CD14-positive monocyte (primary cell): ENCODE data around the gene KDM5C. TPM values are rescaled to one million over a fixed set of nuclear protein-coding genes. Genes with fewer than 3 reads are reported as not detected.

Source experiments
- DNase-seq, 3 donors: peaks; one replicate each; pipeline ENCODE4 v3.0.0-alpha.2; 2011 to 2022
- H2AFZ ChIP-seq: 2 replicates; pipeline ENCODE4 v1.6.0; 2012; ENCODE audit warnings: mild to moderate bottlenecking, low read depth, low read length, inconsistent platforms; ENCODE audit not compliant: insufficient read depth, poor library complexity, severe bottlenecking
- H3K27ac ChIP-seq, 2 donors: 1 replicate in 1 of 2; 2 replicates in 1 of 2; pipeline ENCODE4 v1.5.1; 2012 to 2013; ENCODE audit warnings: low read length in 2 of 2, control low read depth in 1 of 2, inconsistent platforms in 1 of 2, low read depth in 1 of 2, mild to moderate bottlenecking in 1 of 2
- H3K27me3 ChIP-seq, 2 donors: one replicate each; pipeline versions ENCODE4 v1.6.0 to v1.6.1; 2011 to 2013; ENCODE audit warnings: low read length in 2 of 2; ENCODE audit not compliant: control insufficient read depth in 2 of 2, insufficient read depth in 2 of 2
- H3K36me3 ChIP-seq, 2 donors: replicated peaks in 1 of 2; 1 replicate in 1 of 2; 2 replicates in 1 of 2; pipeline versions ENCODE4 v1.5.1 to v1.6.1; 2012 to 2013; ENCODE audit warnings: low read length in 2 of 2, control low read depth in 1 of 2, inconsistent platforms in 1 of 2, mild to moderate bottlenecking in 1 of 2; ENCODE audit not compliant: insufficient read depth in 2 of 2, control insufficient read depth in 1 of 2
- H3K4me1 ChIP-seq, 2 donors: 1 replicate in 1 of 2; 2 replicates in 1 of 2; pipeline versions ENCODE4 v1.5.1 to v1.6.1; 2012 to 2013; ENCODE audit warnings: low read length in 2 of 2, control low read depth in 1 of 2, inconsistent platforms in 1 of 2, mild to moderate bottlenecking in 1 of 2, moderate library complexity in 1 of 2; ENCODE audit not compliant: insufficient read depth in 2 of 2, control insufficient read depth in 1 of 2
- H3K4me2 ChIP-seq: replicated peaks from 2 replicates; pipeline ENCODE3; 2012; ENCODE audit warnings: low read length, moderate library complexity, mild to moderate bottlenecking; ENCODE audit not compliant: poor library complexity, severe bottlenecking; ENCODE audit errors: extremely low read depth
- H3K4me3 ChIP-seq, 3 experiments: fragments of 200-600 bp in 1 of 3; sonication (generic) in 1 of 3; replicated peaks in 1 of 3; 1 replicate in 2 of 3; 2 replicates in 1 of 3; pipeline ENCODE4 v1.5.1; 2011 to 2013; ENCODE audit warnings: low read length in 3 of 3, mild to moderate bottlenecking in 3 of 3, control low read depth in 2 of 3, low read depth in 2 of 3, inconsistent platforms in 1 of 3, moderate library complexity in 1 of 3
- H3K79me2 ChIP-seq: 2 replicates; pipeline ENCODE4 v1.6.0; 2012; ENCODE audit warnings: mild to moderate bottlenecking, control low read depth, inconsistent platforms, low read length, moderate library complexity; ENCODE audit not compliant: insufficient read depth
- H3K9ac ChIP-seq: 2 replicates; pipeline ENCODE4 v1.6.0; 2017; ENCODE audit warnings: low read length, mild to moderate bottlenecking; ENCODE audit not compliant: insufficient read depth, poor library complexity, severe bottlenecking
- H3K9me3 ChIP-seq, 2 donors: replicated peaks in 1 of 2; 1 replicate in 1 of 2; 2 replicates in 1 of 2; pipeline versions ENCODE4 v1.5.1 to v1.6.1; 2012 to 2013; ENCODE audit warnings: low read length in 2 of 2, control low read depth in 1 of 2; ENCODE audit not compliant: control insufficient read depth in 1 of 2, insufficient read depth in 1 of 2
- H4K20me1 ChIP-seq: 2 replicates; pipeline ENCODE4 v1.6.0; 2012; ENCODE audit warnings: mild to moderate bottlenecking, low read length, control low read depth, moderate library complexity; ENCODE audit not compliant: insufficient read depth
- H3K27ac Mint-ChIP-seq, 7 donors: one replicate each; pipeline ENCODE4 v1.8.0; 2020; ENCODE audit warnings: mild to moderate bottlenecking in 7 of 7, mixed read lengths in 7 of 7, moderate library complexity in 6 of 7, inconsistent platforms in 2 of 7
- H3K27me3 Mint-ChIP-seq, 3 donors: one replicate each; pipeline ENCODE4 v1.8.0; 2021 to 2022; ENCODE audit warnings: low read depth in 3 of 3, mild to moderate bottlenecking in 3 of 3, mixed read lengths in 3 of 3, moderate library complexity in 3 of 3, inconsistent platforms in 1 of 3
- H3K36me3 Mint-ChIP-seq, 2 donors: one replicate each; pipeline ENCODE4 v1.8.0; 2020; ENCODE audit warnings: mixed read lengths in 2 of 2, inconsistent platforms in 1 of 2, mild to moderate bottlenecking in 1 of 2
- H3K4me1 Mint-ChIP-seq: one replicate; pipeline ENCODE4 v1.8.0; 2020; ENCODE audit warnings: mild to moderate bottlenecking, mixed read lengths
- H3K4me3 Mint-ChIP-seq, 2 donors: one replicate each; pipeline ENCODE4 v1.8.0; 2020; ENCODE audit warnings: mild to moderate bottlenecking in 2 of 2, mixed read lengths in 2 of 2, moderate library complexity in 1 of 2
- H3K9me3 Mint-ChIP-seq, 7 donors: one replicate each; pipeline ENCODE4 v1.8.0; 2020 to 2022; ENCODE audit warnings: mixed read lengths in 7 of 7, mild to moderate bottlenecking in 6 of 7, moderate library complexity in 6 of 7, inconsistent platforms in 2 of 7
- CTCF ChIP-seq: fragments of 200-600 bp; IDR thresholded peaks from one replicate; pipeline ENCODE4 v1.8.0; 2022; ENCODE audit warnings: antibody characterized with exemption, mild to moderate bottlenecking
- WGBS: methylation state at CpG from one replicate; pipeline ENCODE4 v1.1.5; 2013; ENCODE audit warnings: missing lambda C conversion rate; ENCODE audit not compliant: insufficient coverage; 5-methylcytosine and 5-hydroxymethylcytosine counted together
- intact Hi-C, 2 donors: fragments of 100-400 bp; cut with micrococcal nuclease; formaldehyde crosslinking; loops; one replicate each; pipeline versions ENCODE4 v1.15.0 to v1.15.1; 2023
- polyA plus RNA-seq, 3 donors: library from polyadenylated mRNA; depleted of rRNA in 1 of 3; unstranded in 2 of 3; stranded (reverse) in 1 of 3; fragments of 300-500 nt in 2 of 3; fragments of >200 nt in 1 of 3; fragmentation: Illumina TruSeq in 2 of 3; gene quantifications; 1 replicate in 2 of 3; 2 replicates in 1 of 3; pipeline ENCODE4 v1.2.3, GENCODE V29; 2012 to 2021

The KDM5C gene
- polyA plus RNA-seq, 3 donors: 13.3 to 93.6 (median 16.7) TPM

GRCh38 chrX:53235566-53235965, 10.6 kb upstream of the KDM5C start:
- Mint-ChIP-seq H3K27ac (no peak overlapping the region), H3K4me3 (no peak overlapping the region), H3K36me3 (peaks cover 46 to 47% of the 10 kb centered on the region in 2 donors), H3K4me1 (no peaks in the 10 kb centered on the region), H3K9me3 (peaks cover 0 to 3% (median 0%) of the 10 kb centered on the region in 7 donors), H3K27me3 (peaks cover 3 to 47% (median 5%) of the 10 kb centered on the region in 3 donors)
- peaks cover 49 to 53% of the 10 kb centered on the region in 2 donors for H3K36me3 ChIP-seq
- no peaks in the 10 kb centered on the region for H4K20me1 ChIP-seq
- no peaks in the 10 kb centered on the region for H3K4me1 ChIP-seq
- H3K4me3 ChIP-seq: no peak overlapping the region
- no peak overlapping the region for H3K27ac ChIP-seq
- TF ChIP-seq CTCF: no peak
- no peaks in the 10 kb centered on the region for H3K9me3 ChIP-seq
- no peaks in the 10 kb centered on the region for H3K27me3 ChIP-seq
- 100% methylated on average over 3 of the region's 12 CpGs for WGBS
- no peak for DNase-seq
- no peak overlapping the region for H3K9ac ChIP-seq
- H3K79me2 ChIP-seq: no peaks in the 10 kb centered on the region
- intact Hi-C loops: no loop called here
- no peak overlapping the region for H2AFZ ChIP-seq
- no peak overlapping the region for H3K4me2 ChIP-seq

GRCh38 chrX:53234484-53234883, 9.5 kb upstream of the KDM5C start:
- no peak for TF ChIP-seq CTCF
- H3K4me1 Mint-ChIP-seq: no peaks in the 10 kb centered on the region
- intact Hi-C loops: no loop called here
- Histone ChIP-seq H3K4me1 (no peaks in the 10 kb centered on the region), H3K9me3 (no peaks in the 10 kb centered on the region), H3K27me3 (no peaks in the 10 kb centered on the region), H3K4me3 (no peak overlapping the region), H3K79me2 (no peaks in the 10 kb centered on the region), H3K27ac (no peak overlapping the region), H3K36me3 (peaks cover 38 to 43% of the 10 kb centered on the region in 2 donors), H4K20me1 (no peaks in the 10 kb centered on the region), H2AFZ (no peak overlapping the region), H3K4me2 (no peak overlapping the region), H3K9ac (no peak overlapping the region)
- no peak overlapping the region for H3K27ac Mint-ChIP-seq
- H3K4me3 Mint-ChIP-seq: no peak overlapping the region
- H3K27me3 Mint-ChIP-seq: peaks cover 3 to 55% (median 5%) of the 10 kb centered on the region in 3 donors
- WGBS: 90% methylated on average over 6 of the region's 9 CpGs
- H3K36me3 Mint-ChIP-seq: peaks cover 39 to 41% of the 10 kb centered on the region in 2 donors
- H3K9me3 Mint-ChIP-seq: peaks cover 0 to 3% (median 0%) of the 10 kb centered on the region in 7 donors
- no peak for DNase-seq
